ENCODE results near the gene RAB40C. TPM values are rescaled to one million over a fixed set of nuclear protein-coding genes. Genes with fewer than 3 reads are reported as not detected.

The RAB40C gene
- total RNA-seq, 6 experiments from 2014 or later, result 10.0 to 14.1 (median 12.0) TPM

- no peaks in the 10 kb centered on the region for H3K27me3 ChIP-seq
- no peaks in the 10 kb centered on the region for H3K9me3 ChIP-seq
- no peak overlapping the region for H3K4me3 ChIP-seq
- peaks cover 0 to 45% (median 27%) of the 10 kb centered on the region in 4 donors for H3K4me1 ChIP-seq
- 33% methylated on average over 2 of the region's 29 CpGs for WGBS (ENCODE audit: insufficient coverage, low coverage, low lambda C conversion rate, missing lambda C conversion rate)
- TF ChIP-seq POLR2A (IDR thresholded peaks at IDR 0.05), result no peak
- TF ChIP-seq, protein P1, sequence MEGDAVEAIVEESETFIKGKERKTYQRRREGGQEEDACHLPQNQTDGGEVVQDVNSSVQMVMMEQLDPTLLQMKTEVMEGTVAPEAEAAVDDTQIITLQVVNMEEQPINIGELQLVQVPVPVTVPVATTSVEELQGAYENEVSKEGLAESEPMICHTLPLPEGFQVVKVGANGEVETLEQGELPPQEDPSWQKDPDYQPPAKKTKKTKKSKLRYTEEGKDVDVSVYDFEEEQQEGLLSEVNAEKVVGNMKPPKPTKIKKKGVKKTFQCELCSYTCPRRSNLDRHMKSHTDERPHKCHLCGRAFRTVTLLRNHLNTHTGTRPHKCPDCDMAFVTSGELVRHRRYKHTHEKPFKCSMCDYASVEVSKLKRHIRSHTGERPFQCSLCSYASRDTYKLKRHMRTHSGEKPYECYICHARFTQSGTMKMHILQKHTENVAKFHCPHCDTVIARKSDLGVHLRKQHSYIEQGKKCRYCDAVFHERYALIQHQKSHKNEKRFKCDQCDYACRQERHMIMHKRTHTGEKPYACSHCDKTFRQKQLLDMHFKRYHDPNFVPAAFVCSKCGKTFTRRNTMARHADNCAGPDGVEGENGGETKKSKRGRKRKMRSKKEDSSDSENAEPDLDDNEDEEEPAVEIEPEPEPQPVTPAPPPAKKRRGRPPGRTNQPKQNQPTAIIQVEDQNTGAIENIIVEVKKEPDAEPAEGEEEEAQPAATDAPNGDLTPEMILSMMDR (IDR thresholded peaks at IDR 0.05), result no peak
- peak in 1 of 3 donors; percentile 50 for DNase-seq
- H3K27ac ChIP-seq, result peak overlapping the region in 2 of 3 donors; percentile 44 to 70
- ATAC-seq, result peak in 1 of 4 donors; percentile 1
- peaks cover 0 to 8% (median 0%) of the 10 kb centered on the region in 4 donors for H3K36me3 ChIP-seq
- intact Hi-C loops (cut with DNase I), result loop anchor here in 1 of 2 donors (10.0 kb wide), 1 partner anchor 46 kb away; no protein-coding TSS in a partner anchor
These were observed 40.5 kb downstream of the RAB40C start for GRCh38 chr16:630249-630814.

GRCh38 chr16:630815-631405, 41.0 kb downstream of the RAB40C start, which contains the start of gene WFIKKN1:
Gene WFIKKN1, plus strand, starts transcription at chr16:630985. Its CDS starts 269 bp downstream, at chr16:631254.
- no peaks in the 10 kb centered on the region for H3K9me3 ChIP-seq
- ATAC-seq, result peak; percentile 0 to 12 (median 4)
- H3K27me3 ChIP-seq, result no peaks in the 10 kb centered on the region
- no peak within 1 kb of the TSS for H3K4me3 ChIP-seq
- TF ChIP-seq, protein P1 (IDR thresholded peaks at IDR 0.05), result no peak
- TF ChIP-seq POLR2A (IDR thresholded peaks at IDR 0.05), result no peak
- WGBS (ENCODE audit: insufficient coverage, low coverage, low lambda C conversion rate, missing lambda C conversion rate), result 10% methylated on average over 2 of the region's 23 CpGs
- peaks cover 0 to 3% (median 0%) of the 10 kb centered on the region in 4 donors for H3K36me3 ChIP-seq
- peak within 1 kb of the TSS in 2 of 3 donors; percentile 44 to 70 for H3K27ac ChIP-seq
- peak; percentile 58 to 72 (median 69) for DNase-seq
- intact Hi-C loops (cut with DNase I), result loop anchor here in 1 of 2 donors (10.0 kb wide), 1 partner anchor 46 kb away; no protein-coding TSS in a partner anchor
- H3K4me1 ChIP-seq, result peaks cover 0 to 49% (median 27%) of the 10 kb centered on the region in 4 donors

DNA sequence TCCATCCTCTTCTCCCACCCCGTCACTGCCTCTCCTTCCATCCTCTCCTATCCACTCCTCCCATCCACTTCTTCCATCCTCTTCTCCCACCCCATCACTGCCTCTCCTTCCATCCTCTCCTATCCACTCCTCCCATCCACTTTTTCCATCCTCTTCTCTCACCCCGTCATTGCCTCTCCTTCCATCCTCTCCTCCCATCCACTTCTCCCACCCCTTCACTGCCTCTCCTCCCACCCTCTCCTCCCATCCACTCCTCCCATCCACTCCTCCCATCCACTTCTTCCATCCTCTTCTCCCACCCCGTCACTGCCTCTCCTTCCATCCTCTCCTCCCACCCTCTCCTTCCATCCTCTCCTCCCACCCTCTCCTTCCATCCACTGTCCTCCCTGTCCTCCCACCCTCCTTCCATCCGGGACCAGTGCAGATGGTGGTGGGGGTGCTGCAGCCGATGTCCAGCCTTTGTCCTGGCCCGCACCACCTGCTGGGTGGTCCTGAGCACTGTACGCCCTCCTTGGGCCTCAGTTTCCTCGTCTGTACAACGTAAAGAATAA, 42.0 kb downstream of the RAB40C start:
- Histone ChIP-seq H3K27me3 (no peaks in the 10 kb centered on the region), H3K4me3 (no peak overlapping the region), H3K9me3 (no peaks in the 10 kb centered on the region), H3K4me1 (peaks cover 0 to 49% (median 27%) of the 10 kb centered on the region in 4 donors), H3K36me3 (no peaks in the 10 kb centered on the region), H3K27ac (no peak overlapping the region)
- DNase-seq (no peak), ATAC-seq (no peak)
- no peak for TF ChIP-seq POLR2A (IDR thresholded peaks at IDR 0.05)
- TF ChIP-seq, protein P1 (IDR thresholded peaks at IDR 0.05), result no peak
- intact Hi-C loops (cut with DNase I), result loop anchor here in 1 of 2 donors (10.0 kb wide), 1 partner anchor 47 kb away; no protein-coding TSS in a partner anchor
- WGBS (ENCODE audit: insufficient coverage, low coverage, low lambda C conversion rate, missing lambda C conversion rate), result 62% methylated on average over 9 of the region's 9 CpGs

- DNase-seq (peak in 1 of 3 donors; percentile 58), ATAC-seq (no peak)
- Histone ChIP-seq H3K27ac (no peak overlapping the region), H3K27me3 (no peaks in the 10 kb centered on the region), H3K4me3 (no peak overlapping the region), H3K4me1 (peaks cover 0 to 50% (median 26%) of the 10 kb centered on the region in 4 donors), H3K36me3 (no peaks in the 10 kb centered on the region), H3K9me3 (no peaks in the 10 kb centered on the region)
- WGBS (ENCODE audit: insufficient coverage, low coverage, low lambda C conversion rate, missing lambda C conversion rate), result 60% methylated on average over 1 of the region's 67 CpGs
- TF ChIP-seq POLR2A (IDR thresholded peaks at IDR 0.05), result no peak
- TF ChIP-seq, protein P1 (IDR thresholded peaks at IDR 0.05), result no peak
- intact Hi-C loops (cut with DNase I), result loop anchor here in 1 of 2 donors (10.0 kb wide), 1 partner anchor 48 kb away; no protein-coding TSS in a partner anchor
These were observed 42.8 kb downstream of the RAB40C start for GRCh38 chr16:632486-633335.
